Retinal pigment epithelial cell (primary cell): ENCODE measurements around the gene EZR.
"Not testable (repeated sequence)": the region's sequence is repeated elsewhere in the genome, so short reads cannot be mapped to it uniquely, and the experiment has no call there.

Experiments
- DNase-seq: peaks from one replicate; pipeline ENCODE4 v3.0.0-alpha.2; 2010; ENCODE audit warnings: low read depth
- H3K4me3 ChIP-seq: 2 replicates; pipeline ENCODE4 v1.5.1; 2011; ENCODE audit warnings: mild to moderate bottlenecking, low read length, control low read depth, moderate library complexity
- CTCF ChIP-seq: conservative IDR thresholded peaks from 2 replicates; pipeline ENCODE4 v1.5.1; 2011; ENCODE audit warnings: low read depth, low read length, control low read depth, inconsistent platforms

EZR gene

GRCh38 chr6:158834675-158835385, 15.7 kb upstream of the EZR start:
- no peak for TF ChIP-seq CTCF

GRCh38 chr6:158832807-158833206, 13.6 kb upstream of the EZR start:
- DNase-seq, H3K4me3 ChIP-seq: not testable (repeated sequence)

More at GRCh38 chr6:158834675-158835385, 15.7 kb upstream of the EZR start:
- H3K4me3 ChIP-seq: no peak overlapping the region
- no peak for DNase-seq

- no peak for DNase-seq
- H3K4me3 ChIP-seq: no peak overlapping the region
- TF ChIP-seq CTCF: no peak
Measured at GRCh38 chr6:158832026-158832425, 12.9 kb upstream of the EZR start.

GRCh38 chr6:158831571-158831970, 12.4 kb upstream of the EZR start:
- no peak for TF ChIP-seq CTCF
- H3K4me3 ChIP-seq: no peak overlapping the region
- no peak for DNase-seq

- no peak overlapping the region for H3K4me3 ChIP-seq
- TF ChIP-seq CTCF: no peak
- DNase-seq: no peak
Measured at GRCh38 chr6:158830736-158831135, 11.6 kb upstream of the EZR start.

GRCh38 chr6:158828807-158829206, 9.6 kb upstream of the EZR start:
- TF ChIP-seq CTCF: no peak
- H3K4me3 ChIP-seq: no peak overlapping the region
- no peak for DNase-seq

GRCh38 chr6:158826819-158827501, 7.8 kb upstream of the EZR start:
- no peak for DNase-seq
- TF ChIP-seq CTCF: no peak
- H3K4me3 ChIP-seq: no peak overlapping the region
